Keratinocyte (primary cell): ENCODE results near the gene TPD52L1. TPM values are rescaled to one million over a fixed set of nuclear protein-coding genes. Genes with fewer than 3 reads are reported as not detected.

Source experiments
- DNase-seq: peaks from one replicate; pipeline ENCODE4 v3.0.0-alpha.2; 2011; ENCODE audit warnings: low read depth, missing footprints, low spot score
- FAIRE-seq: peaks from 2 replicates; lab custom pipeline; 2011; peaks lifted over from hg19 to GRCh38; lab: Jason Lieb, UNC
- H2AFZ ChIP-seq: 2 replicates; pipeline ENCODE4 v1.6.0; 2012; ENCODE audit warnings: low read length, control low read depth, inconsistent platforms; ENCODE audit not compliant: control insufficient read depth
- H3K27ac ChIP-seq: 2 replicates; pipeline ENCODE4 v1.5.1; 2011; ENCODE audit warnings: low read length; ENCODE audit not compliant: control insufficient read depth, insufficient read depth
- H3K27me3 ChIP-seq: 3 replicates; pipeline ENCODE4 v1.6.0; 2011; ENCODE audit warnings: low read length; ENCODE audit not compliant: control insufficient read depth, insufficient read depth; ENCODE audit errors: extremely low read depth
- H3K36me3 ChIP-seq, 2 experiments: 2 replicates in 1 of 2; 3 replicates in 1 of 2; pipeline ENCODE4 v1.5.1; 2011; ENCODE audit warnings: low read length in 2 of 2, mild to moderate bottlenecking in 1 of 2; ENCODE audit not compliant: control insufficient read depth in 2 of 2, insufficient read depth in 2 of 2; ENCODE audit errors: extremely low read depth in 1 of 2
- H3K4me1 ChIP-seq: 3 replicates; pipeline ENCODE4 v1.5.1; 2011; ENCODE audit warnings: low read length; ENCODE audit not compliant: control insufficient read depth, insufficient read depth; ENCODE audit errors: extremely low read depth
- H3K4me2 ChIP-seq: 3 replicates; pipeline ENCODE4 v1.6.0; 2011; ENCODE audit warnings: low read depth, low read length; ENCODE audit not compliant: control insufficient read depth, insufficient read depth; ENCODE audit errors: extremely low read depth
- H3K4me3 ChIP-seq, 3 experiments: fragments of 200-600 bp in 1 of 3; sonication (generic) in 1 of 3; 2 replicates in 2 of 3; 3 replicates in 1 of 3; pipeline ENCODE4 v1.5.1; 2011 to 2016; ENCODE audit warnings: low read length in 3 of 3, mild to moderate bottlenecking in 3 of 3, control low read depth in 2 of 3, inconsistent platforms in 1 of 3, low read depth in 1 of 3, mixed read lengths in 1 of 3, mixed run types in 1 of 3, moderate library complexity in 1 of 3; ENCODE audit not compliant: control insufficient read depth in 2 of 3, insufficient read depth in 2 of 3; ENCODE audit errors: extremely low read depth in 1 of 3
- H3K79me2 ChIP-seq: 2 replicates; pipeline ENCODE4 v1.6.0; 2012; ENCODE audit warnings: low read length; ENCODE audit not compliant: control insufficient read depth, insufficient read depth
- H3K9ac ChIP-seq: 3 replicates; pipeline ENCODE4 v1.6.0; 2011; ENCODE audit warnings: low read length; ENCODE audit not compliant: control insufficient read depth, insufficient read depth; ENCODE audit errors: extremely low read depth
- H3K9me1 ChIP-seq: 3 replicates; pipeline ENCODE4 v1.6.0; 2011; ENCODE audit warnings: low read length; ENCODE audit not compliant: control insufficient read depth, insufficient read depth; ENCODE audit errors: extremely low read depth
- H3K9me3 ChIP-seq: 2 replicates; pipeline ENCODE4 v1.5.1; 2012; ENCODE audit warnings: low read depth, low read length; ENCODE audit not compliant: control insufficient read depth
- H4K20me1 ChIP-seq: 3 replicates; pipeline ENCODE4 v1.6.0; 2011; ENCODE audit warnings: low read length; ENCODE audit not compliant: control insufficient read depth, insufficient read depth; ENCODE audit errors: extremely low read depth
- EZH2 ChIP-seq: IDR thresholded peaks from one replicate; pipeline ENCODE4 v1.6.1; 2012; ENCODE audit warnings: inconsistent platforms, mild to moderate bottlenecking, low read length, moderate library complexity
- dilution Hi-C: fragments of 300-500 bp; cut with MboI; formaldehyde crosslinking; loops from one replicate; pipeline ENCODE4 v1.7.0; 2020; ENCODE audit warnings: low sequenced_read_pairs; ENCODE audit not compliant: extremely low pct_ligation_motif_present
- polyA plus RNA-seq, 5 experiments: library from polyadenylated mRNA; depleted of rRNA in 3 of 5; stranded (reverse) in 3 of 5; stranded (forward) in 1 of 5; unstranded in 1 of 5; fragments of >200 nt; gene quantifications; 1 replicate in 1 of 5; 2 replicates in 3 of 5; 3 replicates in 1 of 5; pipeline versions ENCODE4 v1.2.1 to v1.2.3, GENCODE V29; 2011 to 2012; ENCODE audit warnings: missing spikeins in 2 of 5, low read depth in 1 of 5, low replicate concordance in 1 of 5
- TF ChIP-seq, protein P1 (sequence below), 3 experiments: IDR thresholded peaks in 1 of 3; conservative IDR thresholded peaks in 1 of 3; optimal IDR thresholded peaks in 1 of 3; 2 replicates in 2 of 3; 3 replicates in 1 of 3; pipeline versions ENCODE3 to v1.5.1; 2011; ENCODE audit warnings: low read length in 3 of 3, mild to moderate bottlenecking in 3 of 3, moderate library complexity in 2 of 3, control low read depth in 1 of 3, inconsistent platforms in 1 of 3; ENCODE audit not compliant: insufficient read depth in 2 of 3; ENCODE audit errors: extremely low read depth in 1 of 3

TPD52L1 gene
- polyA plus RNA-seq, 1 donor (not counting 4 experiments of a cell fraction or from before 2014, with no cell fraction given): 135 TPM

DNA sequence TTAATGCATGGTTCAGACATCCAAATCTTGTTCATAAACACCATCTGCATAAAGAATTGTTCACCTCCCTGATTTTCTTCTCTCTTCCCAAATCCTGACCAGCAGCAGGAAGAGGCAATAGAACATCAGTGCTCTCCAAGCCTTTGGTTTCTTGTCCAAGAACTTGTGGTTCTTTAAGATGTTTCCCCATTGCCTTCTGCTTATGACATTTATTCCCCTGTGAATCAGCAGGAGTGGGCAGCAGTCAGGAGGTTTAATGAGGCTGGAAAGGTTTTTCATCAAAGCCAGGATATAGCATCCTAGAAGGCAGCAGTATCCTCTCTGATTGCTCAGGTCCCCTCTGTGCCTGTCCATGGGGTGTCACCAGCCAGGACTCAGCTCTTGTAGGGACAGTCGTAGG lies 142.9 kb downstream of the TPD52L1 start:
- Histone ChIP-seq H3K9me1 (no peaks in the 10 kb centered on the region), H3K36me3 (peaks cover 15 to 19% of the 10 kb centered on the region in 2 experiments), H2AFZ (no peak overlapping the region), H3K4me2 (no peak overlapping the region), H4K20me1 (no peaks in the 10 kb centered on the region), H3K27ac (no peak overlapping the region), H3K79me2 (peaks cover 5% of the 10 kb centered on the region), H3K9me3 (no peaks in the 10 kb centered on the region), H3K4me3 (no peak overlapping the region), H3K9ac (no peak overlapping the region), H3K27me3 (no peaks in the 10 kb centered on the region), H3K4me1 (peaks cover 5% of the 10 kb centered on the region)
- TF ChIP-seq, protein P1, sequence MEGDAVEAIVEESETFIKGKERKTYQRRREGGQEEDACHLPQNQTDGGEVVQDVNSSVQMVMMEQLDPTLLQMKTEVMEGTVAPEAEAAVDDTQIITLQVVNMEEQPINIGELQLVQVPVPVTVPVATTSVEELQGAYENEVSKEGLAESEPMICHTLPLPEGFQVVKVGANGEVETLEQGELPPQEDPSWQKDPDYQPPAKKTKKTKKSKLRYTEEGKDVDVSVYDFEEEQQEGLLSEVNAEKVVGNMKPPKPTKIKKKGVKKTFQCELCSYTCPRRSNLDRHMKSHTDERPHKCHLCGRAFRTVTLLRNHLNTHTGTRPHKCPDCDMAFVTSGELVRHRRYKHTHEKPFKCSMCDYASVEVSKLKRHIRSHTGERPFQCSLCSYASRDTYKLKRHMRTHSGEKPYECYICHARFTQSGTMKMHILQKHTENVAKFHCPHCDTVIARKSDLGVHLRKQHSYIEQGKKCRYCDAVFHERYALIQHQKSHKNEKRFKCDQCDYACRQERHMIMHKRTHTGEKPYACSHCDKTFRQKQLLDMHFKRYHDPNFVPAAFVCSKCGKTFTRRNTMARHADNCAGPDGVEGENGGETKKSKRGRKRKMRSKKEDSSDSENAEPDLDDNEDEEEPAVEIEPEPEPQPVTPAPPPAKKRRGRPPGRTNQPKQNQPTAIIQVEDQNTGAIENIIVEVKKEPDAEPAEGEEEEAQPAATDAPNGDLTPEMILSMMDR (optimal IDR thresholded peaks at IDR 0.05 in 1 of 3, IDR thresholded peaks at IDR 0.05 in 1 of 3, conservative IDR thresholded peaks at IDR 0.05 in 1 of 3; ENCODE audit: extremely low read depth in 1 of 3, insufficient read depth in 2 of 3, low read length in 3 of 3): no peak
- TF ChIP-seq EZH2: no peak
- DNase-seq (no peak), FAIRE-seq (no peak)
- dilution Hi-C loops: no loop called here

DNA sequence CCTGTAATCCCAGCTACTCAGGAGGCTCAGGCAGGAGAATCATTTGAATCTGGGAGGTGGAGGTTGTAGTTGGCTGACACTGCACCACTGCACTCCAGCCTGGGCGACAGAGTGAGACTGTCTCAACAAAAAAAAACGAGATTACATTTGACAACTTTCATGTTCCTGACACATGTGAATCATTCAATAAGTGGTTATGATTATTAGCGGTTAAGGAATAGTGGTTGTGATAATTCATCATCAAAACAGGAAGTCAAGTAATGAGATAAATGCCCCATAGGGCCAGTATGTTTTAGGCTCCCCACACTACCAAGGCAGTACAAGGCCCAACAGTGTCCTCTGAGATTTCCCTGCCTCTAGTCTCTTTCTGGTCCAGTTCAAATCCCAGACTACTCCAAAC lies 145.7 kb downstream of the TPD52L1 start:
- H3K27me3 ChIP-seq: no peaks in the 10 kb centered on the region
- peaks cover 5% of the 10 kb centered on the region for H3K79me2 ChIP-seq
- H3K4me2 ChIP-seq: no peak overlapping the region
- no peaks in the 10 kb centered on the region for H3K9me3 ChIP-seq
- dilution Hi-C loops: no loop called here
- H3K9me1 ChIP-seq: no peaks in the 10 kb centered on the region
- no peak overlapping the region for H3K27ac ChIP-seq
- DNase-seq (no peak), FAIRE-seq (no peak)
- no peak overlapping the region for H3K9ac ChIP-seq
- H3K4me3 ChIP-seq: no peak overlapping the region
- H3K4me1 ChIP-seq: peaks cover 5% of the 10 kb centered on the region
- TF ChIP-seq, protein P1 (optimal IDR thresholded peaks at IDR 0.05 in 1 of 3, IDR thresholded peaks at IDR 0.05 in 1 of 3, conservative IDR thresholded peaks at IDR 0.05 in 1 of 3; ENCODE audit: extremely low read depth in 1 of 3, insufficient read depth in 2 of 3, low read length in 3 of 3): no peak
- TF ChIP-seq EZH2: no peak
- H2AFZ ChIP-seq: no peak overlapping the region
- no peaks in the 10 kb centered on the region for H4K20me1 ChIP-seq
- H3K36me3 ChIP-seq: peaks cover 12 to 14% of the 10 kb centered on the region in 2 experiments
